ENCODE data around the gene ASIC4.

GRCh38 chr2:219508971-219509779, 5.1 kb upstream of the ASIC4 start:
- TF ChIP-seq CTCF (IDR thresholded peaks at IDR 0.05) (no peak), POLR2A (IDR thresholded peaks at IDR 0.05) (no peak)
